GM10266 (cell line): Measurements from ENCODE around the gene DPY19L3.
"Not testable (repeated sequence)": the region's sequence is repeated elsewhere in the genome, so short reads cannot be mapped to it uniquely, and the experiment has no call there.

Source experiments
- DNase-seq: peaks from one replicate; pipeline ENCODE4 v3.0.0; 2012; ENCODE audit errors: extremely low spot score
- CTCF ChIP-seq: IDR thresholded peaks from 2 replicates; pipeline ENCODE4 v1.5.1; 2012; ENCODE audit warnings: mild to moderate bottlenecking, low read depth; ENCODE audit not compliant: control insufficient read depth, insufficient read depth; ENCODE audit errors: missing control alignments

The DPY19L3 gene

GRCh38 chr19:32436692-32437091 is 31.1 kb downstream of the DPY19L3 start:
- TF ChIP-seq CTCF = no peak

GRCh38 chr19:32437096-32437495 is 31.5 kb downstream of the DPY19L3 start:
- TF ChIP-seq CTCF = no peak
- no peak for DNase-seq

More at GRCh38 chr19:32436692-32437091, 31.1 kb downstream of the DPY19L3 start:
- DNase-seq = no peak

DNA sequence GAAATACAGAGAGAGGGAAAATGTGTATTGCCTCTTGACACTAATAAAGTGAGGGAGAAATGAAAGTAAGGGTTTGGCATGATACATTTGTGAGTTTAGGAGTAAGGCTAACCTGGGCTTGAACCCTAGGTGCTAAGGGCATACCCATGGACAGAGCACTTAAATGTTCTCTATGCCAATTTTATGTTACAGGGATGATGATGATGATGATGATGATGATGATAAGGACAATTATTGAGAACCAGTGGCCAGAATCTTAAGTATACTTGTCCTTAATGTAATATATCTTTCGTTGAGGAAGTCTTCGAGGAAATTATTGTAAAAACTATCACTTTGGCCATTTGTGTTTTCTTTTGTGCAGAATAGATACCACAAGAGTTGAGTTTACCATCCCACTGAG is 33.2 kb downstream of the DPY19L3 start:
- no peak for TF ChIP-seq CTCF
- DNase-seq = no peak

DNA sequence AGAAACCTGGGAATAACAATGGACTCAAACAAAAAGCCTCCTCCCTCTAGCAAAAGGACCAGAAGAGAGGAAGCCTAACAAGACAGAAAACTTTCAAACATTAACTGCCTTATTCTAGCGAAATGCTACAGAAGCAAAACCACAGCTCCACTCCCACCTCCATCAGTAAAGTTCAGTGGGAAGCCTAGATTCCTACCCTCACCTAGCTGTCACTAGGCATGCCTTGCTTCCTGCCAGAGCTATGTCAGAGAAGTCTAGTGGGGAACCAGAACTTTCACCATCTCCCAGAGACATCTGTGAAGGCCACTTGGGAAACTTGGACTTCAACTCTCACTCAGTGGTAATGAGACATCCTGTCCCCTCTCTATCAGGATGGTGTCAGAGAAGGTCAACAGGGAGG is 37.1 kb downstream of the DPY19L3 start:
- TF ChIP-seq CTCF = no peak
- DNase-seq = no peak

DNA sequence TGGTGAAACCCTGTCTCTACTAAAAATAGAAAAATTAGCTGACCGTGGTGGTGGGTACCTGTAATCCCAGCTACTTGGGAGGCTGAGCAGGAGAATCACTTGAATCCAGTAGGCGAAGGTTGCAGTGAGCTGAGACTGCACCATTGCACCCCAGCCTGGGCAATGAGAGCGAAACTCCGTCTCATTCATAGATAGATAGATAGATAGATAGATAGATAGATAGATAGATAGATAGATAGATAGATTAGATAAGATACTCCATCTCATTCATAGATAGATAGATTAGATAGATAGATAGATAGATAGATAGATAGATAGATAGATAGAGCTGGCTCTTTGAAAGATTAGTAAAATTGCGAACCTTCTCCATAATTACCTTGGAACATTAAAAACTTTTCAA is 42.0 kb downstream of the DPY19L3 start:
- not testable (repeated sequence) for DNase-seq

DNA sequence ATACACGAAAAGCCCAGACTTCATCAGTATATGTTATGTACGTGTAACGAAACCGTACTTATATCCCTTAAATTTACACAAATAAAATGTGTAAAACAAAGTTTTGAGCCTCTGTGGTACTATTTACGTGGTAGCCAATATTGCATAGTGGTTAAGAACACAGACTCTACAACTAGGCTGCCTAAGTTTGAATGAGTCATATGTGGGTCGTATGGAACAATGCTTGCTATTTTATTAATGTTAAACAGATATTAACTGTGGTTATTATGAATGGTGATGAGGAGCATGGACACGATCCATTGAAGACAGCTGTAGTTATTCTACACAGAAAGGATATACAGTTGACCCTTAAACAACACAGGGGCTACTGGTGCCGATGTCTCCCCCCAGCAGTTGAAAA is 42.5 kb downstream of the DPY19L3 start:
- TF ChIP-seq CTCF = no peak
- no peak for DNase-seq

- TF ChIP-seq CTCF = no peak
- DNase-seq = no peak
These were observed 44.6 kb downstream of the DPY19L3 start for GRCh38 chr19:32450217-32450616.

GRCh38 chr19:32453736-32454135 is 48.2 kb downstream of the DPY19L3 start:
- no peak for TF ChIP-seq CTCF
- no peak for DNase-seq
